Posterior vena cava (tissue), 2 donors: ENCODE results near the gene SHLD3. TPM values are rescaled to one million over a fixed set of nuclear protein-coding genes. Genes with fewer than 3 reads are reported as not detected.
"Not testable (repeated sequence)": the region's sequence is repeated elsewhere in the genome, so short reads cannot be mapped to it uniquely, and the experiment has no call there.

Experiments used
- DNase-seq: peaks from one replicate; pipeline ENCODE4 v3.0.0-alpha.2; 2020; ENCODE audit warnings: low spot score
- intact Hi-C, 2 donors: fragments of 100-400 bp; cut with DNase I; formaldehyde crosslinking; loops; one replicate each; pipeline versions ENCODE4 v1.14.1 to v1.14.2; 2022 to 2023
- long read RNA-seq, 2 donors: library from polyadenylated mRNA; unstranded; transcript quantifications; one replicate each; pipeline ENCODE4 v2.0.0, GENCODE V29; 2020 to 2021
- total RNA-seq, 2 donors: library from RNA; stranded (reverse); fragmentation: NEBNext Ultra II Directional; extraction: Animal tissue kit (Norgen Biotek cat#: 25700); gene quantifications; one replicate each; pipeline ENCODE4 v1.2.1, GENCODE V29; 2021
- donor health status: DM: yes; HTN: yes; CAD: no.
- donor health status: DM: yes; HTN: yes; CAD: no.

The SHLD3 gene, protein sequence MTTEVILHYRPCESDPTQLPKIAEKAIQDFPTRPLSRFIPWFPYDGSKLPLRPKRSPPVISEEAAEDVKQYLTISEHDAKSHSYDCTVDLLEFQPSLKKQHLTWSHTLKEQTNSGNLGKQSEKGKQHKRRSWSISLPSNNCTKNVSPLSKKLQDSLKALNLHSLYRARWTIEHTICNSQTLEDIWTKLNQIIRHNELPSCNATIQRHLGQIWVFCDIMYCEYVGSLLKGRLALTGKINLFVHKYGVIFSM
- total RNA-seq, result 1 to 10 TPM; 2.8 to 3.3 TPM
- long read RNA-seq, donor 1, partial matches to known transcripts, result 0 of 1 reads
- long read RNA-seq, donor 1, other reads (novel, unspliced or antisense), result 1 of 1 reads
- long read RNA-seq, donor 2, partial matches to known transcripts, result 1 of 5 reads
- long read RNA-seq, donor 2, other reads (novel, unspliced or antisense), result 0 of 5 reads

DNA sequence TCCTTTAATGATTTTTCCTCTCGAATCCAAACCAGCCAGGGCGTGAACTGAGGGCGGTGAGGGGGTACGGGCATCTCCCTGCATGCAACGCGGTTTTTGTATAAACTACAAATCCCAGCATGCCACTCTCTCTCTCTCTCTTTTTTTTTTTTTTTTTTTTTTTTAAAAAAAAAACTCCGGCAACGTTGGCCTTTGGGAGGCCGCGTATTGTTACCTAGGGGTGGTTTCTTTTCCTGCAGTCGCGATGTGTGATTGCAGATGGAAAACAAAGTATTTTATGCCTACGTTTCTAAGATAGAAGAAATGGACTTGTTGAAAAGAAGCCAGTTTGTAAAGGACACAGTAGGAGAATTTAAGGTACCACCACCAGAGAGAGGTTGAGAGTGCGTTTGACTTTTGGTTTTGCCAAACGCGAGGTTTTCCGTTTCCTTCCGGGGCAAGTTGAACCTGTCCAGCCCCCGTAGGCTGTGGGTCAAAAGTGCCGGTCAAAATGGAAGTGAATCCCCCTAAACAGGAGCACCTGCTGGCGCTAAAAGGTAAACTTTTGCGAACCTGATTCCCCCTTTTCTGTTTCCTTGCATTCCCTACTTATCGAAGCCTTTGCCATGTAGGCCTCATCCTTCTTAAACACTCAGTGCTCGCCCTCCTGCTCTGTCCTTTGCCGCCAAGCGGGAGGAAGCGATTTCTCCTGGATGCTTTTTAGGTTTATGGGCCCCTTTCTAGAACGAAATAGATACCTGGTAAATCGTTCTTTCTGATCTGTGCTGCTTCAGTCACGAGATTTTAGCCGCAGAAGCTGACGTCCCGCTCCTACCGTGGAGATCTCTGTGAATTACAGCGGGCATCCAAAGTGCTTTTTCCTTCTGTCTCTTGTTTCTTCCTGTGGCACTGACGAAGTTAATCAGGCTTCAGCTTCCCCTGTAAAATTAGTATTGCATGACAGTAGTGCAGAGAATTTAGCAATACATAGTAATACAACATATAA is at the start of gene SHLD3, which contains the start of gene TRAPPC13:
Gene SHLD3 (plus strand): TSS at position 457 of the 985 bp plus-strand sequence. CDS start 4,561 bp downstream, outside the sequence.
Gene TRAPPC13 (plus strand): TSS at position 457 of the 985 bp plus-strand sequence. CDS start 34 bp downstream, at position 491.
- intact Hi-C loops, result no loop called here
- DNase-seq, result peak; percentile 92

DNA sequence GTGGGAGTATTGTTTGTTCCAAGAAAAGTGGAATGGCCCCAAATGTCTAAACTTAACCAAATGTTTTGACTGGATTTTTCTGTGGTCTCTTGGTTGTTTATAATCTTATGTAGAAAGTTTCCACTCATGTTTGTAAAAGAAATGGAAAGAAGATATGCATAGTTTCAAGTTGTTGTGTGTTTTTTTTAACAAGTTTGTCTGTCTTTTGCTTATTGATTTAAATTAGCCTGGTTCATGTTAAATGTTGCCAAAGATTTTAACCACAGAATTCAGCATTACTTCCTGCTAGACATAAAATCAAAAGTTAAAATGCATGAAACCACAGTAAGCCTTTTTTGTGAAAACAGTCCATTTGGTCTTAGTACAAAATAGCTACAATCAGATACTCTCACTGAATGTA is 47.7 kb upstream of the SHLD3 start:
- no peak for DNase-seq
- intact Hi-C loops, result no loop called here

DNA sequence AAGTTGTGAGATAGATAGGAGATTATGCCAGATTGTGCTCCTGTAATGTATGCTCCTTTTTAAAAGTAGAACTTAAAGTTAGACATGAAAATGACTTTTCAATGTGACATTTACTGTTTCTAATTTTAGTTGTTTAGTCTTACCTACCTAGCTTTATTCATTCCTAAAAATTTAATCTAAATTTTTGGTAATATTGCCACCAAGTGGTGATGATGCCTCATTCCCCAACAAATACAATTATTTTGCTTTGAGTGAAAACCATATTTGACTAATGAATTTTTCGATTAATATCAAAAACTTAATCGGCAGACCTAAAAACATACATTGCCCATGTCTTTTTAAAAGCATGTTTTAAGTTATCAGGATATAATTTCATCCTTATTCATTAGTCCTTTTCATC is 36.1 kb upstream of the SHLD3 start:
- no peak for DNase-seq
- intact Hi-C loops, result no loop called here

DNA sequence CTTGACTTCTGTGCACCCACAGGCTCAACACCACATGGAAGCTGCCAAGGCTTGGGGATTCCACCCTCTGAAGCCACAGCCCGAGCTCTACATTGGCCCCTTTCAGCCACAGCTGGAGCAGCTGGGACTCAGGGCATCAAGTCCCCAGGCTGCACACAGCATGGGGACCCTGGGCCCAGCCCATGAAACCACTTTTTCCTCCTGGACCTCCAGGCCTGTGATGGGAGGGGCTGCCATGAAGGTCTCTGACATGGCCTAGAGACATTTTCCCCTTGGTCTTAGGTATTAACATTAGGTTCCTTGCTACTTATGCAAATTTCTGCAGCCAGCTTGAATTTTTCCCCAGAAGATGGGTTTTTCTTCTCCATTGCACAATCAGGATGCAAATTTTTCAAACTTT is 23.1 kb upstream of the SHLD3 start:
- intact Hi-C loops, DNase-seq: not testable (repeated sequence)

DNA sequence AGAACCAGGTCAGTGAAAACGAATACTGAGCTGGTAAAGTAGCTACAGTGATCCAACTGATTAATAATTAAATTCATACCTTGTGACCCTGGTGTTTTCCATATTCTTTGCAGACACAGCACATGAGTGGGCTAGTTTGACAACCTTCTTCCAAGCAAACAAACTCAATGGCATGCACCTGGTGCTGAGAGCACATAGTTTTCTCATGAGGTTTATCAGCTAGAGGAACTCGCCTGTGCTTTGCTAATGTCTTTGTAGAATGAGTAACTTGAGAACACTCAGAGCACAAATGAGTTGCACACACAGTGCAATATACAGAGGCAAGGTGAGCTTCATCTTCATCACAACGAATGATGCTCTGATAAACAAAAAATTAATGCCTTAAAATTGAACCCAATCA is 13.3 kb upstream of the SHLD3 start:
- DNase-seq, result no peak

DNA sequence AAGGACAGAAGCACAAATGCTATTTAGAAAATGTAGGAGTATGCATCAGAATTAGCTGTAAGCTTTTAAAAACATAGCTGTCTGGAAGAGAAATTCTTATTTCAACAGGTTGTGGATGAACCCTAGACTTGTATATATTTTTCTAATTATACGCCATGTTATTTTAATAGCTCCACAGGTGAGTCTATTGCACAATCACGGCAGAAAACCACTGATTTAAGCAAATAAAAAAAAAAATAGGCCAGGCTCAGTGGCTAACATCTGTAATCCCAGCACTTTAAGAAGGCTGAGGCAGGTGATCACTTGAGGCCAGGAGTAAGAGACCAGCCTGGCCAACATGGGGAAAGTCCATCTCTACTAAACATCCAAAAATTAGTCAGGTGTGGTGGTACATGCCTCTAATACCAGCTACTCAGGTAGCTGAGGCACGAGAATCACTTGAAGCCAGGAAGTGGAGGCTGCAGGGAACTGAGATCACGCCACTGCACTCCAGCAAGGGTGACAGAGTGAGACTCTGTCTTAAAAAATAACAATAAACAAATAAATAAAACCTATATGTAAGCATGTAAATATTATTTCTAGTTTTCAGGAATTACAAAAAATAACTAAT is 12.4 kb upstream of the SHLD3 start:
- DNase-seq, result no peak
- intact Hi-C loops, result no loop called here

More for the DNA sequence above, 13.3 kb upstream of the SHLD3 start:
- intact Hi-C loops, result no loop called here

DNA sequence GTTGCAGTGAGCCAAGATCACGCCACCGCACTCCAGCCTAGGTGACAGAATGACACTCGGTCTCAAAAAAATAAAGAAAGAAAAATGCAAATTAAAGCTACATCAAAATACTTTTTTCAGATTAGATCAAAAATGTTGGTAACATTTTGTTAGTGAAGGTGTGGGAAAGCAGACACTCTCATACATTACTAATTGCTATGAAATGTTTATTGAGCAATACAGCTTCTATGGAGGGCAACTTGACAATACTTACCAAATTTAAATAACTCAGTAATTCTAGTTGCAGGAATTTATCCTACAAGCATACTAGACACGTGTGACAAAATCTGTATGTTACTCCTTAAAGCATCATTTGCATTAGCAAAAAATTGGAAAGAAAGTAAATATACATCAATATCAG is 4.8 kb upstream of the SHLD3 start:
- DNase-seq, result no peak
- intact Hi-C loops, result no loop called here

DNA sequence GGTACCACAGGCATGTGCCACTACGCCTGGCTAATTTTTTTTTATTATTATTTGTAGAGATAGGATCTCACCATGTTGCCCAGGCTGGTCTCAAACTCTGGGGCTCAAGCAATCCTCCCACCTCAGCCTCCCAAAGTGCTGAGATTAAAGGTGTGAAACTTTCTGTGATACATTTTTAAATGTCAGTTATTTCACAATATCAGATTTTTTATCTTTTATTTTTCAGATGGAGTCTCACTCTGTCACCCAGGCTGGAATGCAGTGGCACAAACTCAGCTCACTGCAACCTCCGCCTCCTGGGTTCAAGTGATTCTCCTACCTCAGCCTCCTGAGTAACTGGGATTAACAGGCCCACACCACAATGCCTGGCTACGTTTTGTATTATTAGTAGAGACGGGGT is 2.9 kb upstream of the SHLD3 start:
- intact Hi-C loops, DNase-seq: not testable (repeated sequence)

DNA sequence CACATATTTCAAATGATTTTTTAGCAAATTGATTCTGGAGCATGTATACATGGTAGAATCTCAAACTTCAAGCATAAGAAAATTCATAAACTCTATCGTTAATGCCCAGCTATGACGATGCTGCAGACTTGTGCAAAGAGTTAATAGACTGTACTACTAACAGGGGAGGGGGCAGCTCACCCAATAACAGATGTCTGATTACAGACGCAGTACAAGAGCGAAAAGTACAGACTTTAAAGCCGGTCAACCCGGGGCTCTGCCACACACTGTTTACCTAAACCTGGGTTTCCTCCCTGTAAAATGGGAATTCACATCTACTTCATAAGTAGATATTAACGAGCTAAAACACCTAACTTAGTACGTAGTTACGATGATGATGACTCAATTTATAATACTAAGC is 1.3 kb upstream of the SHLD3 start:
- intact Hi-C loops, result no loop called here
- DNase-seq, result no peak

DNA sequence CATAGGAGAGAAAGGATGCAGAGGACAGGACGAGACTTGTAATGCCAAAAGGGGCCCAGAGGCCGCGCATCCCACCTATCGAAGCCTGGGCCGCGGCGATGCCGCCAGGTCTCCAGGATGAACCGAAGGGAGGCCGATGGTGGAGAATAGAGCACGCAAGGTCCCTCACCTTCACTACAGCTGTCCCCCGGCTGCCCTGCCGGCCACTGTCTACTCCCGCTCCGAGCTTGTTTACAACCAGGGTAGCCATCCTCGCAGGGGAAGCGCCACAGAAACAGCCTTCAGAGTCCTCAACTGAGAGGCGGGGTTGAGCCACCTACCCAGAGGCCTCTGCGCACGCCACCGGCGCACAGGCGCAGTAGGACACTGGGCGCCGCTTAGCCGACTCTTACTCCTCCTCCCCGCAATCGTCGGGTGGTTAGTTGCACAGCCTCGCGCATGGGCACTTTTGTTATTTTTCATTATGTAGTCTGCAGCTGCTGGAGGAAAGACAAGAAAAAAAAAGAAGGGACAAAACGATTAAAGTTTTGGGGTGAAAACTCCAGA is 729 bp upstream of the SHLD3 start, which contains the start of gene TRIM23:
Gene TRIM23 (minus strand): TSS at position 309 of the 546 bp plus-strand sequence. CDS start 59 bp downstream, at position 250.
- peak; percentile 98 for DNase-seq
- intact Hi-C loops, result no loop called here

DNA sequence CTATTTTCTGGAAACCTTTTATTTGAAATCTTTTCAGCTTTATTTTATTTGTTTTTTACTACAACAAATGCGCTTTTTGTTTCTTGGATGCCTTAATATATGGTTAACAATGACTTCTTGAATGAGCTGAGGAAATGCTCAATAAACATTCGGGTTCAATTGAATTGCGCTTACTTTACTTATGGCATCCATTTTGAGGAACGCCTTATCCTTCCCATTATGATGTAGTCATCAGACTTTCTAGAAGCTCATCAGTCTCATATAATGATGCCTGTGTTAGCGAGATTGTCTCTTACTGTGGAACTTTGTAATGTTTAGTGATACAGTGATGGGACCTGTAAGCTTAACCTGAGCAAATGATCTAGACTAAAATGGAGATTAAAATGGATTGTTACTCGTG is 916 bp downstream of the SHLD3 start:
- no peak for DNase-seq
- intact Hi-C loops, result no loop called here

DNA sequence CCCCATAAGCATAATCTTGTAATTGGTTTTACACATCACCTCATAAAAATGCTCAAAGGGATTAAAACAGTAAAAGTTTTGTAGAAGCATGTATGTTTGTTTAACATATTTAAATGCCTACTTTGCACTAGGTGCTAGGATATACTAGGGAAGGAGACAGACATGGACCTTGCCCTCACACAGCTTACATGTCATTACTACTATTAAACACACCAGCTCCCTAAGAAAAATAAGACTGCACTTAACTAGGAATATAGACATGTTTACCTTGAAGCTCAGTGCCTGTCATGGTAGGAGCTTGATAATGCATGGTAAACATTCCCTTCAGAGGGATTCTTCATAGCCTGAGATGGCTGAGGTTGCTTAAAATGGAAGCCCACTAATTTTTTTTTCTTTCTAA is 6.2 kb downstream of the SHLD3 start:
- intact Hi-C loops, result no loop called here
- DNase-seq, result no peak

DNA sequence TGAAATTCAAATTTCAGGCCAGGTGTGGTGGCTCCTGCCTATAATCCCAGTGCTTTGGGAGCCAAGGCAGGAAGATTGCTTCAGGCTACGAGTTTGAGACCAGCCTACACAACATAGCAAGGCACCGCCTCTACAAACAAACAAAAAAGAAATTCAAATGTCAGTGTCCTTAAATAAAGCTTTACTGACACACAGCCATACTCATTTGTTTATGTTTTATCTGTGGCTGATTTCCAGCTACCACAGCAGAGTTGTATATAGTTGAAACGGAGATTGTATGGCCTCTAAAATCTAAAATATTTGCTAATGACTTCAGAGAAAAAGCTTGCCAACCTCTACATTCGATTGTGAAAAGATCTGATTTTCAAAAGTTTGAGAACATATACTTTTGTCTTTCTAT is 15.4 kb downstream of the SHLD3 start:
- intact Hi-C loops, result no loop called here
- no peak for DNase-seq

DNA sequence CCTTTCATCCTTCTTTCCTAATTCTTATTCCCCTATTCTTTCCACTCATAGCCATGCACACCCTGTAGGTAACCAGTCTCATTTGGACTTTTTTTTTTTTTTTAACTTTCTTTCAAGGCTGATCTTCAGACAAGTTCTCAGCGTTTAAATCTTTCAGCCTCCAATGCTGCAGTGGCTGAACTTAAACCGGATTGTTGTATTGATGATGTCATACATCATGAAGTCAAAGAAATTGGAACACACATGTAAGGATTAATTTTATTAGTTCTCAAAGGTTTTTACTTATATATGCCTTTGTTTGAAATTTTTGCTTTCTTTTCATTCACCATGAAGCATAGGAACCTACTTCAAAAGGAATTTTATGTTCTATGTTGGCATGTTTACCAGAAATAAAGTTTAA is 22.1 kb downstream of the SHLD3 start:
- intact Hi-C loops, result no loop called here
- DNase-seq, result no peak

DNA sequence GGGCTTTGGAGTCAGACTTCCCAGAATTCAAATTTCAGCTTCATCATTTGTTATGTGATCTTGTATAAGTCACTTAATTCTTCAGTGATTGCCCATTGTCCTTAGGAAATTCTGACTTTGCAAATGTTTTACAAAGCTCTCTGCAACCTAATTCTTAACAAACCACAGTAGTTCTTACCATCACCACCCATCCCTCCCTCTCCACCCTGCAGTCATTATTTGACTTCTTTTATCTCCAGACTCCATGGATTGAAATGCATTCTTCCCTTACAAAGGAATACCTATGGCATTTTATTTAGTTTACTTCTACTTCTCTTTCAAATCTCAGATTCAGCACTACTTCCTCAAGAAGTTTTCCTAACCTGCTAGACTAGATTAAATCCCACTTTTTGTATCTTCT is 23.1 kb downstream of the SHLD3 start:
- intact Hi-C loops, result no loop called here

DNA sequence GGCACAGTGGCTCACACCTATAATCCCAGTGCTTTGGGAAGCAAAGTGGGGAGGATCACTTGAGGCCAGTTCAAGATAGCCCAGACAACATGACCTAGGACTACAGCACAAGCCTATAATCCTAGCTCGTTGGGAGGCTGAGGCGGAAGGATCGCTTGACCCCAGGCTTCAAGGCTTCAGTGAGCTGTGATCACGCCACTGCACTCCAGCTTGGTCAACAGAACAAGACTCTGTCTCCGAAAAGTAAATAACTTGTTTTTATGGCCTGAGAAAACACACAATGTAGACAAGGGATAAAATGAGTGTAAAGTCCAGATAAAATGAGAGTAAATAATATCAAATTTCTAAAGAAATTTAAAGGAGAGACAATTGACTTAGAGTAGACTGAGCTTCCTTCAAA is 26.3 kb downstream of the SHLD3 start:
- intact Hi-C loops, result no loop called here
- no peak for DNase-seq

More for the DNA sequence above, 23.1 kb downstream of the SHLD3 start:
- DNase-seq, result no peak

DNA sequence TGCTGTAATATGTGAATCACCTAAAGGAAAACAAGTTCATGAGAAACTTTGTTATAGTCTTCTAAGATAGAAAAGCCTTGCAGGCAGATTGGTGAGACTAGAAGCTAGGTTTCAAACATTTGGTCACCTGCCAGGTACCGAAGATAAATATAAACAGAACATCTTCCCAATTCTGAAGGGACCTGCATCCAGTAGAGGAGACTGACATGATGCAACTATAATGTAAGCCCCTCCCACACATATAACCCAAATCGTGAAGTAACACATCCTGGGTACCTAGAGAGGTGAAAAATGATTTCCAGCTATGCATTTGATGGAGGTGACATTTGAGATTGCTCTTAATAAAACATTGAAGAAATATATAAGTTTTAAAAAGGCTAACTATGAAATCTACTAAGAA is 29.9 kb downstream of the SHLD3 start:
- no peak for DNase-seq
- intact Hi-C loops, result no loop called here

DNA sequence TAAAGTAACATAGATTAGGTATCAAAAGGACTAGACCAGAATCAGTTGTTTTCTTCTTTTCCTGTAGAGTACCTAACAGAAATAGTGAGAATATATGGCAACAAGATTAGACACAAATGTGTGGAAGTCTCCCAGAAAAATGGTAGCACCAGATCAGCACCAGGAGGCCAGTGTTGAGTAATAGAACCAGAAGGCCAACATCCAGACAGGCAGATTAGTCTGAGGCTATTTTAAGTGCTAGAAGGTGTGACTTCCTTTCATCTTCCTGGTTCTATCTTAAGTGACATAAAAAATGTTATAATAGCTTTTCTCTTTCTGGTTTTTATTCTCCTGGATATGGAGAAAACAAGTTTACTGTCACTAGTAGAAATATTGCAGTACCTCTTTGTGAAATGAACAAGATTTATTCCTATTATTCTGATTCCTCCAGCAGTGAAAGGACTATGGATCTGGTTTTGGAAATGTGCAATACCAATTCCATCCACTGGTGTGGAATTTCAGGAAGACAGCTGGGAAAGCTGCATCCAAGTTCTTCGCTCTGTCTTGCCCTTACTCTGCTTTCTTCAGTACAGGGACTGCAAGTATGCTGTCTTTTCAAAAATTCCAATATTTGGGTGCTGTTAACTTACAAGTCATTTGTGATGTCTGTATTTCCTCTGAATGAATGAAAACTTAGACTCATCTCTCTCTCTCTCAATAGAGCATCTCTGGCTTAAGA is 39.1 kb downstream of the SHLD3 start:
- DNase-seq, result no peak
- intact Hi-C loops, result no loop called here

DNA sequence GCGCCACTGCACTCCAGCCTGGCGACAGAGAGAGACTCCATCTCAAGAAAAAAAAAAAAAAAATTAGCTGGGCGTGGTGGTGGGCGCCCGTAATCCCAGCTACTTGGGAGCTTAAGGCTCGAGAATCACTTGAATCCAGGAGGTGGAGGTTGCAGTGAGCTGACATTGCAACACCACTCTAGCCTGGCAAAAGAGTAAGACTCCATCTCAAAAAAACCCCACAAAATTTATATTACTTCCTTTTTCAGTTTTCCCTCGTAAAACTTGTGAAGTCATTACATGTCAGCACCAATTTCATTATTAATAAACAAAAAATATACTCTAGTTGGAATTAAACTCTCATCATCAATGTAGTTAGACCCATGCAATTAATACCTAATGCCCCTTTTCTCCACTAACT is 43.9 kb downstream of the SHLD3 start:
- DNase-seq, result no peak
- intact Hi-C loops, result no loop called here
